ACC112 (cell line): ENCODE measurements around the gene HES2.
A peak's percentile ranks its signal among the peaks of the same experiment; 100 is the strongest.
"Not testable (repeated sequence)": the region's sequence is repeated elsewhere in the genome, so short reads cannot be mapped to it uniquely, and the experiment has no call there.

ENCODE experiments used
- H2AFZ ChIP-seq: fragments of 200-600 bp; sonication (generic); one replicate; pipeline ENCODE4 v1.6.0; 2017; ENCODE audit warnings: antibody characterized with exemption, low read length; ENCODE audit not compliant: unreplicated experiment
- H3K27ac ChIP-seq: fragments of 200-600 bp; sonication (generic); 2 replicates; pipeline ENCODE4 v1.5.1; 2014; ENCODE audit warnings: low read depth, mild to moderate bottlenecking, antibody characterized with exemption, low read length, moderate library complexity
- H3K27me3 ChIP-seq: fragments of 200-600 bp; sonication (generic); 2 replicates; pipeline ENCODE4 v1.6.1; 2014; ENCODE audit warnings: mild to moderate bottlenecking, antibody characterized with exemption, low read length, moderate library complexity, mixed read lengths; ENCODE audit not compliant: insufficient read depth
- H3K36me3 ChIP-seq: fragments of 200-600 bp; sonication (generic); 2 replicates; pipeline ENCODE4 v1.6.1; 2016; ENCODE audit warnings: mild to moderate bottlenecking, antibody characterized with exemption, low read length, moderate library complexity, mixed read lengths; ENCODE audit not compliant: insufficient read depth
- H3K4me1 ChIP-seq: fragments of 200-600 bp; sonication (generic); one replicate; pipeline ENCODE4 v1.6.1; 2016; ENCODE audit warnings: low read length, mixed read lengths; ENCODE audit not compliant: insufficient read depth, unreplicated experiment, control insufficient read depth
- H3K4me3 ChIP-seq: fragments of 200-600 bp; sonication (generic); 2 replicates; pipeline ENCODE4 v1.5.1; 2014; ENCODE audit warnings: mild to moderate bottlenecking, low read depth, low read length
- H3K79me2 ChIP-seq: fragments of 200-600 bp; sonication (generic); one replicate; pipeline ENCODE4 v1.6.0; 2016; ENCODE audit warnings: low read length; ENCODE audit not compliant: control insufficient read depth, unreplicated experiment, insufficient read depth

HES2 gene

DNA sequence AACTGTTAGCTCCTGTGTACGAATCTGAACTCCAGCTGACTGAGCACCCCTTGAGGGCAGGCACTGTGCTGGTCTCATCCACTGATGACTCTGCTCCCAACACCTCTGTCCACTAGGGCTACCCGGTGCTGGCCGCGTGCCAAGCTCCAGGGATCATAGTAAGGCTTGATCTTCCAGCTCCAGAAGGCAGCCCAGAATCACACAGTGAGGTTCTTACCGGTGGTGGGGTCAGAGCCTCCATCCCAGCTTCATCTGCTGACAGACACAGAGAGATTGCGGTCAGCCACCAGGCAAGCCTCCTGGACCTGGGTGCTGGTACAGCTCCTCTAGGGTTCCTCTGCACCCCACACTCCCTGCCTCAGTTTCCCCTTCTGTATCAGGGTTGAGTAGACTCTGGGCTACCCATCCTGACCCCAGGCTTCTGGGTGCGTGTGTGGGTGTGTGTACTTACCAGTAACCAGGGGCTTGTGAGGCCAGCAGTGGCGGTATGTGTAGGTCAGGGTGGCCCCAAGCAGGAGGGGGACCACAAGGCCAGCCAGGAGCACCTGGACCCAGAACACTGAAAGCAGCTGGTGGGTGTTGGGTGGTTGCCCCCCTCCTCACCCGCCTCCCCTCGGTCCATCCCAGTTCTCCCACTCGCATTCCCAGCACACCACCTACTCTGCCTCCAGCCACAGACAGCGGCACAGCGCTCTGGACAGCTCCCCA lies 42.8 kb upstream of the HES2 start:
- Histone ChIP-seq H3K27me3 (no peaks in the 10 kb centered on the region), H3K36me3 (peaks cover 22% of the 10 kb centered on the region; the same call in 1 of the 2 replicates), H2AFZ (no peak overlapping the region), H3K79me2 (no peaks in the 10 kb centered on the region), H3K4me1 (no peaks in the 10 kb centered on the region), H3K4me3 (no peak overlapping the region), H3K27ac (no peak overlapping the region)

DNA sequence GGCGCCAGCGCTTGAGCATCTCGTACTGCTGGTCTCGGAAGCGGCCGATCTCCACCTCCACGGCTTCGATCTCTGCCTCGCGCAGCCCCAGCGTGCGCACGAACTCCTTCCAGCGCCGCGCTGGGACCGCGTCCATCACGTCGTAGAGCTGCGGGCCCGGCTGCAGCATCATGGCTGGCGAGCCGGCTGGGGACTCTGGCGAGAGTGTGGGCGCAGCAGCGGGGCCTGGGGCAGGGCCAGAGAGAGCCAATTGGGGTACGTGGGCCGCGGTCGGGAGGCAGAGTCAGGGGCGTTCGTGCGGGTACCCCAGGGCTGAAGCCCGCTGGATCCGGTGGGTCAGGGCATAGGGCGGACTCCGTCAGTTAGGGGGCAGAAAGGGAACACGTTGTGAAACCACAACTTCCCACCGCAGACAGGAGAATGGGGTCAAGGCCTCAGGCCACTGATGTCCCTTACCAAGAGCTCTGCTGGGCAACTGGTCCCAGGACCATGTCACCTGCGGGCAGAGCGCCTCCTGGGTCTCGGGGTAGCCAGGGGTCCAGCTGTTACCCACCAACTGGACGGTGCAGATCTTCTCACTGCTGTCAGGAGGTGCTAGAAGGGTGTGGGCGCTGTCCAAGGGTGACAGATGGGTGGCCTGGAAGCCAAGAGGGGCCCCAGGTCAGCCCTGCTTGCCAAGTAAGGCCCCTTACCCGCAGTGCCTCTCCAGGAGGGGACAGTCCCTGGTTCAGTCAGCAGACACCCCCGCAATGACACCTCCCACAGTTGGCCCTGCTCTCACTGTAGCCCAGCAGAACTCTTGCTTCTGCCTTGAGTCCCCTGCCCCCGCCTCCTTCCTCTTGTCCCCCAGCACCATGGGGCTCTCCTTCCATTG lies 42.1 kb upstream of the HES2 start:
- no peak overlapping the region for H3K27ac ChIP-seq

DNA sequence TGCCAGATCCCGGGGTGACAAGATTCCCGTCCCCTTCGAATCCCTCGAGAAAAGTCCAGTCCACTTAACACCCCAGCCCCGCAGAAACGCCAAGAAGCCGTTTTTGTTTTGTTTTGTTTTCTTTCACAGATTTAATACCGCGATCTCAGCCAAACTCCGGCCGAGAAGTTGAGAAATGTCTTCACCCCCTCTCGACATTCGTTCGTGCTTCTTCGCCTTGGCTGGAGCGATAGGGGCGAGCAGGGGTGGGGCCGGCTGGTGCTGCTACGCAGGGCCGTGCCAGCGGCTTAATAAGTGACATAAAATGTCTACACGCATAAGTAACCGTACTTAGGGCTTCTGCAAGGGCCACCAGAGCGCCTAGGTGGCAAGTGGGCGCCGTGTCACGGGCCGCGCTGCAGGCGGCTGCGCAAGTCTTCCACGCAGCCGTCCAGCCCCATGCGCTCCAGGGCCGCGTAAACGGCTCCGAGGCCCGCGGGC lies 41.4 kb upstream of the HES2 start:
- H3K27ac ChIP-seq: no peak overlapping the region
- H3K27me3 ChIP-seq: no peaks in the 10 kb centered on the region
- H2AFZ ChIP-seq: no peak overlapping the region
- H3K4me3 ChIP-seq: no peak overlapping the region
- H3K79me2 ChIP-seq: no peaks in the 10 kb centered on the region
- H3K4me1 ChIP-seq: no peaks in the 10 kb centered on the region
- peaks cover 22% of the 10 kb centered on the region; the same call in 1 of the 2 replicates for H3K36me3 ChIP-seq

More for the DNA sequence above, 42.1 kb upstream of the HES2 start:
- Histone ChIP-seq H2AFZ (no peak overlapping the region), H3K4me1 (no peaks in the 10 kb centered on the region), H3K79me2 (no peaks in the 10 kb centered on the region), H3K27me3 (no peaks in the 10 kb centered on the region), H3K36me3 (peaks cover 22% of the 10 kb centered on the region; the same call in 1 of the 2 replicates), H3K4me3 (no peak overlapping the region)

DNA sequence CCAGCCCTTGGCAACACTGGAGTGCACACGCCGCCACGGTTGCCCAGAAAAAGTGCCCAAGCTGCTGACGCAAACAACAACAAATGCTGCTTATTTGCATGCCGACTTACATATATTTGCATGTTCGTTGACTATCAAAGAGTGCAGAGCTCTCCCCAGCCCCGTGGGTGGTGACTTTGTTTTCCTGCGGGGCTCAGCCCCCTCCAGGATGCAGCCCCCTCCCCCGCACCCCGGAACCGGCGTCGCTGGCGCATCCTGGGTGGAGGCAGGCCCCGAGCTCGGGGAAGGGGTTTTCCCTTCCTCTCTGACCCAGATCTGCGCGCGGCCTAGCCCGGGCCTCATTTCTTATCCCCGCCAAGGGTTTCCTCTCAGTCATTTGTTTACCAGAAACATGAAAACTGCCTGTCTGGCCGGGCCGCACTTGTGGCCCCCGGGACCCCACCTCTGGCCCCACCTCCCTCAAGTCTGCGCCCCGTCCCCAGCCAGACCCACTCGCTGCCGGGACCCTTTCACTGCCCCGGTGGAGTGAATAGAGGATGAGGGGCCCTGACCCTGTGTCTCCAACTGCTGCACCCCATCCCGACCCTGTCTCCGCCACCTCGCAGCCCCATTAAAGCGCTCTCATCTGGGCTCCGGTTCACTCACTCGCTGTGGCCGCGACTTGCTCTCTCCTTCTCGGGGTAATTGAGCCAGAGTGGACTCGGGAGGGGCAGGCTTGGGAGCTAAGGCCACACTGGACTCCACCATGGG lies 40.8 kb upstream of the HES2 start:
- H2AFZ ChIP-seq: no peak overlapping the region
- peaks cover 3% of the 10 kb centered on the region for H3K27me3 ChIP-seq
- no peak overlapping the region for H3K27ac ChIP-seq

DNA sequence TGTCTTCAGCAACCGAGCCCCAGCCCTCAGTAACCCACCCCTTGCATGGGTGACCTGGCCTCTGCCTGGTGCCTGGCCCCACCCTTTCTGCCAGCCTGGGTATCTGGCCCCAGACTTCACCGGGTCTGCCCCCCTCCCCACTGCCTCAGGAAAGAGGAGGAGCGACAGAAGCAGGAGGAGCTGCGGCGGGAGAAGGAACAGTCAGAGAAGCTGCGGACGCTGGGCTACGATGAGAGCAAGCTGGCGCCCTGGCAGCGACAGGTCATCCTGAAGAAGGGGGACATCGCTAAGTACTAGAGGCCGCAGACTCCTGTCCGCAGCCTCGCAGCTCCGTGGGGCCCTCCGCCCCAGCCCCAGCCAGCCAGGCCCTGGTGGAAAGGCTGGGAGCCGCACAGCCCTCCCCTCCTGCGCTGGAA lies 40.1 kb upstream of the HES2 start:
- H2AFZ ChIP-seq: no peak overlapping the region
- H3K4me1 ChIP-seq: no peaks in the 10 kb centered on the region
- H3K27me3 ChIP-seq: peaks cover 5% of the 10 kb centered on the region
- no peak overlapping the region for H3K4me3 ChIP-seq
- no peak overlapping the region for H3K27ac ChIP-seq
- H3K36me3 ChIP-seq: peaks cover 22% of the 10 kb centered on the region; the same call in 1 of the 2 replicates
- H3K79me2 ChIP-seq: no peaks in the 10 kb centered on the region

More for the DNA sequence above, 40.8 kb upstream of the HES2 start:
- peaks cover 22% of the 10 kb centered on the region; the same call in 1 of the 2 replicates for H3K36me3 ChIP-seq
- no peak overlapping the region for H3K4me3 ChIP-seq
- no peaks in the 10 kb centered on the region for H3K79me2 ChIP-seq
- H3K4me1 ChIP-seq: no peaks in the 10 kb centered on the region

DNA sequence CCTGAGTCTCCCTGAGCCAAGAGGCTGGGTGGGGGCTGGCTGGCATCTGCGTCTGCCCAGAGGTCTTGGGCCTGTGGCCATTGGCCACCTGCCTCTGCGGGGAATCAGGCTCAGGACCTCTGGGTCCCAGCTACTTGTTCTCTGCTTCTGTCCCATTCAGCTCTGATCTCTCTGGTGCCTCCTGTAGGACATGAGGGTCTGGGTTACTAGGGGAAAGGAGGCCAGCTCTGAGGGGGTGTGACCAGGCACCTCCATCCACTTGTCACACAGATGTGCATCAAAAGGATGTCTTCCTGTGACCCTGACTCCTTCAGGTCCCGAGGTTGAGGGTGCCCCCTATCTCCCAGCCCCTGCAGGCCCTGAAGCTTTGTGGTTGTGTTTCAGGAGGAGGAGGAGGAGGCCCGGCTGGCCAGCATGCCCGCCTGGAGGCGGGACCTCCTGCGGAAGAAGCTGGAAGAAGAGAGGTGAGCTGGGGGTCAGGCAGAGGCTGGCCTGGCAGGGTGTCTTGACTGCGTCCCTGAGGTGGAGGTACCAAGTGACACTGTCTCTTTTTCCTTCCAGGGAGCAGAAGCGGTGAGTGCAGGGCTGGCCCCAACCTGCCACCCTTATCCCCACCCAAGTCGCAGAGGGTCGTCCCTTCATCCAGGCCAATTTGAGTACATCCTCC lies 37.2 kb upstream of the HES2 start:
- Histone ChIP-seq H3K27me3 (peaks cover 22% of the 10 kb centered on the region), H3K4me1 (no peaks in the 10 kb centered on the region), H3K4me3 (no peak overlapping the region), H3K79me2 (no peaks in the 10 kb centered on the region), H3K36me3 (peaks cover 10% of the 10 kb centered on the region; the same call in 1 of the 2 replicates), H2AFZ (no peak overlapping the region), H3K27ac (no peak overlapping the region)

DNA sequence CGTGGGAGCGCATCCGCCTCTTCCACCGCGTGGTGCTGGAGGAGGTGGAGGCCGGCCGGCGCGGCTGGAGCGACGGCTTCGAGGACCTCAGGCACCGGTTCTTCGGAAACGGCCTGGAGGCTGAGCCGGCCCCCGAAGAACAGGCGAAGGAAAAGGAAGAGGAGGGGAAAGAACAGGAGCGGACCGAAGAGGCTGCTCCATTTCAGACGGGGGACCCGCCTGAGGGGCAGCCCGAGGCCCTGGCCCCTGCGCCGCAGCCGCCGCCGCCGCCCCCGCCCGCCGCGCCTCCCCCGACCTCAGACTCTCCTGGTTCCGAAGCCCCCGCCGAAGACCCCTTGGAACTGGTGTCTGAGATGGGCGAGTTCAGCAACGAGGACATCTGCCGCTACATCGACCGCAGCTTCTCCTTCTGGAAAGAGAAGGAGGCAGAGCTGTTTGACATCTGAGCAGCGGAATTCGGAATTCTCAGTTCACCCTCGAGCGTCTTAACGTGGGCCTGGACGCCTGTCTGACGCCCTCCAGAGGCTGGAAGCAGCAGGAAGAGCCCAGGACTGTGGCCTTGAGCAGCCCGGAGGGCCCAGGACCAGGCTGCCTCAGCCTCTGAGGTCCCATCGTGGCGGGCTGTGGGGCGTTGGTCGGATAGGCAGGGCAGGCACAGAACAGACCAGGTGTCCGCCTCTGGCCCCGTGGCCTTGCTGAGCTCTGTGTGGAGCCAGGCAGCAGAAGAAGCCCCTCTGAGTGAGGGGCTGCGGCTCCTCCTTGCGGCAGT lies 36.2 kb upstream of the HES2 start:
- H3K27me3 ChIP-seq: peaks cover 28% of the 10 kb centered on the region
- not testable (repeated sequence) for H3K27ac ChIP-seq, H2AFZ ChIP-seq

DNA sequence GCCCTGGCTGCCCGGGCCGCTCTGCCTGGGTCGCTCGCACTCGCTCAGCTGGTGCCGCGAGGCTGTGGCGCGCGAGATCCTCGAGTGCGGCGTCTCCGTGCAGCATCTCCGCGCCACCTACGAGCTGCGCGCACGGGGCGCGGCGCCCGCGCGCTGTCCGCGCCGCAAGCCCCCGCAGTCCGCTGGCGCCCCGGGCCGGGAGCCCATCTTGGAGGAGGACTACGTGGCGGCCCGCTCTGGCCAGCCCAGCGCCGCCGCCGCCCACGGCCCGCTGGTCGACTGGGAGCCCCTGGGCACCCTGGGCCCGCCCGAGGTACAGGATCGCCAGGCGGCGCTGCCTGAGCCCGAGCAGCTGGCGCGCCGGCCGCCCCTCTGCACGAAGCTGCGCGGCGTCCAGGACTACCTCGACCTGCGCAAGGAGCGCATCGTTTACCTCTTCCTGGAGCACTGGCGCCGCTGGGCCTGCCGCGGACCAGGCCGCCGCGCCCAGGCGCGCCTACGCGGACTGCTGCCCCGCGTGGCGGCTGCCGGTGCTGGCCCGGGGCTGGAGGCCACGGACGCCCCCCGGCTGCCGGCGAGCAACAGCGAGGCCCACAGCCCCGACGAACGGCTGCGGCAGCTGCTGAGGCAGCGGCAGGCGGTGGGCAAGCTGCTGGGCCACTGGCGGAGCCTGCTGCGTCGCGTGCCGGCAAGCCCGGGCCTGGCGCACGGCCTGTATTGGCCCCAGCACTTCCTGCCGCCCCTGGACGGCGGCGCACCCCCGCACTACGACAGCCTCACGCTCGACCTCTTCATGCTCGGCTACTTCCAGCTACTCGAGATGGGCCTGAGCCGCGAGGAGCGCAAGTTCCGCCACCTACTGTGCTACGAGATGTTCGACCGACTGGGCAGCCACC lies 35.4 kb upstream of the HES2 start:
- Histone ChIP-seq H3K4me1 (no peaks in the 10 kb centered on the region), H3K4me3 (0 out of 2 replicates have a peak overlapping the region, but pooled peaks have one; percentile 21), H3K27me3 (peaks cover 37% of the 10 kb centered on the region), H3K36me3 (no peaks in the 10 kb centered on the region), H3K79me2 (no peaks in the 10 kb centered on the region), H3K27ac (no peak overlapping the region), H2AFZ (no peak overlapping the region)

More for the DNA sequence above, 36.2 kb upstream of the HES2 start:
- H3K36me3 ChIP-seq, H3K4me3 ChIP-seq, H3K4me1 ChIP-seq, H3K79me2 ChIP-seq: not testable (repeated sequence)
